HG02763 (cell line): ENCODE results near the gene MCTP1.
"Not testable (repeated sequence)": the region's sequence is repeated elsewhere in the genome, so short reads cannot be mapped to it uniquely, and the experiment has no call there.

Experiments
- ATAC-seq: cut with Tn5 transposase; IDR thresholded peaks from one replicate; pipeline ENCODE4 v1.9.1; 2021; ENCODE audit warnings: mild to moderate bottlenecking, moderate library complexity; ENCODE audit not compliant: unreplicated experiment

The MCTP1 gene

DNA sequence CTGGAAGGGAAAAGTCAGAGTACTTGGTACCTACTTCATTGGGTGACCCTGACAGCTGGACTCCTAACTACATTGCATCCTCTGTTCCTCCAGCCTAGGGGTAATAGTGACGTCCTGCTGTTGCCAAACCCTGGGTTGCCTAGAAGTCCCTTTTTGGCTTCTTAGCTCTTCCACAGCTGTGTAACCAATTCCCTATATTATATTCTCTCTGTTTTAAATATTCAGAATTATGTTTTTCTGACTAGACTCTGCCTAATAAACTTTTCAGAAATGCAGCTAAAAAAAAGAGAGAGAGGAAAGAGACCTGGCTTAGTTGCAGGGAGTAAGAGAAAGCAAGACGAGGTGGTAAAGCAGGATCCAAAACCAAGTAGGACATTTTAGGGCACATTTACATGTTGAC is 28.4 kb downstream of the MCTP1 start:
- no peak for ATAC-seq

DNA sequence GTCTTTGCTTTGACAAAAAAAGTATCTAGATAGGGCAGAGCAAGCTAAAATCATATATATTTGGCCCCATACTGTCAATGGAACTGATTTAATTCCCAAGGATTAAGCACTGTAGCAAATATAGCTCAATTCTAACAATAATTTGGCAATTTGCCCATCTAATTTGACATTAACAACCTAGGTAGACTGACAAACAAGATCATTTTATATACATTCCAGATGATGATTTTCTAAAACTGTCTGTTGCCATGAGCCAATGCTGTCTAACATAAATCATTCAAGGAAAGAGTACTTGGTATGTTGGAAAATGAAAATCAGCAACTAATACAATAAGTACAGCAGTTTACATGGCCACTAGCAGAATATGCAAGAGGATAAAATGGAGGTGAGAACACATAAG is 32.1 kb downstream of the MCTP1 start:
- ATAC-seq: no peak

DNA sequence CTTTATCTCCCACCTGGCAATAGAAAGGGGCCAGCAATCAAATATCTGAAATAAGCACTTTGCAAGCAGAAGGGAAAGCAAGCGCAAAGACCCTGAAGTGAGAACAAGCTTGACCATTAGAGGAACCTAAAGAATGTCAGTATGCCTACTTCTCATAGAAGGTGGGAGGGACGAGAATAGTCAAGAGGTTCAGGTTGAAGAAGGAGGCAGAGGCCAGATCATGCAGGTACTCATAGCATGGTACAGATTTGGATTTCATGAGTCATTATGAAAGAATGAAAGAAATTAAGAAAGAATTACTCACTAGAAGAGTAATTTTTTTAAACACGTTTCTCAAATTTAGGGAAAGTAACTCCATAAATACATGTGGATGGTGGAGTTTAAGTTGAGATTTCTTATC is 33.7 kb downstream of the MCTP1 start:
- ATAC-seq: no peak

DNA sequence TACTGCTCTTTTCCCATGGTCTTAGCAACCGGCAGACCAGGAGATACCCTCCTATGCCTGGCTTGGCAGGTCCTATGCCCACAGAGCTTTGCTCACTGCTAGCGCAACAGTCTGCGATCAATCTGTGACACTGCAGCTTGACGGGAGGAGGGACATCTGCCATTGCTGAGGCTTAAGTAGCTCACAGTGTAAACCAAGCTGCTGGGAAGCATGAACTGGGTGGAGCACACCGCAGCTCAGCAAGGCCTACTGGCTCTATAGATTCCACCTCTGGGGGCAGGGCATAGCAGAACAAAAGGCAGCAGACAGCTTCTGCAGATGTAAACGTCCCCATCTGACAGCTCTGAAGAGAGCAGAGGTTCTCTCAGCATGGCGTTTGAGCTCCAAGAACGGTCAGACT is 40.4 kb downstream of the MCTP1 start:
- no peak for ATAC-seq

DNA sequence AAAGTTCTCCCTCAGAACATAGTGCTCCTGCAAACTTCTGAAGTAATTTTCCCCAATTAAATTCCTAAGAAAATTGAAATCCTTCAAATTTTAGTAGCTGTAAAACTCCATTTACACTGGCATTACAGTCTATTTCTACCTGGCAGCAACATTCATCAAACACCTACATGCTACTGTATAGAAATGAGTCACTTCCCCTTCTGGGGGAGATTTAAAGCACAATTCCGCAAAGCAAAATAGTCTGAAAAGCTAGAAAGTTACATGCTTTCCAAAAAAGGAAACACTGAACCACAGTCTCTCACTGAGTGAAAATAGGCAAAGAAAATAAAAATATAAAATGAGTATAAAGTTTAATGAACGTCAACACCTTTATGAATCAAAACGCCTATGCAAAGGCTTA is 43.3 kb downstream of the MCTP1 start:
- ATAC-seq: peak; percentile 96

DNA sequence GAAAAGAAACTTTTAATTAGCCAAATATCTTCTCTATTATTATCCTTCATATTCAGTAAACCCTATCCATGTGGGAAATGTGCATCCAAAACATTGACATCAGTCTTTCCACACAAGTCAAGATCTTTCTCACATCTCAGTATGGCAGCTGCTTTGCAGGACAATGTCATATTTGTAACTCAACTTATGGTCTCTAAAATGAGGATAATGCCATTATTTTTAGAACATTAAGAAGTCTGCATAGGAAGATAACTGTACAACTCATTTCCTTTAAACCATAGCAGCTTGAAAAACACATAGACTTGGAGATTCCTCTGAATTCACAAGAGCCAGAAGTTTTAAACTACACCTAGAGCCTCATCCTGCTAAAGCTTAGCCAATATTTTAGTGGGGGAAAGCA is 43.7 kb downstream of the MCTP1 start:
- no peak for ATAC-seq

DNA sequence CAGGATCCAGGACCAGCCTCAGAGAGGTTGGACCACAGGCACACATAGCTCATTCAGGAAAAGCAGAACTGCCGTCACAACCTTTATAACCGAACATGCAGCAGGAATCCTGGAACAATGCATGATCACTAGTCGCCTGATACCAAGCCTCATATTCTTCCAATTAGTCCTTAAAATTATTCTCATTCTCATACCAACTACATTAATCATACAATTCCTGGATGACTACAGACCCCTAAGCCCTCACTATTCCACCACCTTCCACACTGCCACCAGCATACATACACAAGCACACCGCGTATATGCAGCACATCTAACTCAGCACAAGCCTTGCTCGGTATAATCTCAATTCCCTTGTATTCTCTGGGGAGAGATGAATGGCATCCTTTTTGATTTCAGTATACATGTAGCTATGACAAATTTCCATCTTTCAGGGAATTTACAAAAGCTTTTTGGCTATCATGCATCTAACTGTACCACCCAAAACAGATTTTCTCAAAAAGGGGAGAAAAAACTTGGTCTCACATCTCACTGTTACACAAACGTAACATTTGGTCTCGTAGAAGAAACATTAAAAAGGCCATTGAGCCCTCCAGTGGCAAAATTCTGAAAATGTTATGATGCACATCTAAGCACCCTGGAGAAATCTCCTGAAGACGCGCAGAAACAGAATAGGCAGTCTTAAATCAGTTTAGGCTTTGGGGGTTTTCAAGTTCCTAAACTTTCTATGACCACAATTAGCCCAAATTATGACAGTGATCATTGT is 46.2 kb downstream of the MCTP1 start:
- no peak for ATAC-seq

DNA sequence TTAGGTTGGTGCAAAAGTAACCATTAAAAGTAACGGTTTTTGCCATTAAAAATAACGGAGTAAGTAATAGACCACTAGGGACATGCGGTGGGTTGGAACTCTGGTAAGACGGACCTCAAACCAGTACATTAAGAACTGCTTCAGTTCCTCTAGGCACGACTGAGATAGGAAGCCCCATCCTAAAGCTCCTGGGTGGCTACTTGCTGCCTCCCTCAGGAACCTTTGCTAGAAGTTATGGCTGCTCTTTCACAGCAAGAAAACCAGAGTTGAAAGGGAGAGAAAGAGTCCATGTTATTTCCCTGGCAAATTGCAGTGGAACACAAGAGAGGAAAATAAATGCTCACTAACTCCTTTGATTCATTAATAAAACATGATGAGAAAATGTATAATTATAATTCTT is 47.6 kb downstream of the MCTP1 start:
- no peak for ATAC-seq

DNA sequence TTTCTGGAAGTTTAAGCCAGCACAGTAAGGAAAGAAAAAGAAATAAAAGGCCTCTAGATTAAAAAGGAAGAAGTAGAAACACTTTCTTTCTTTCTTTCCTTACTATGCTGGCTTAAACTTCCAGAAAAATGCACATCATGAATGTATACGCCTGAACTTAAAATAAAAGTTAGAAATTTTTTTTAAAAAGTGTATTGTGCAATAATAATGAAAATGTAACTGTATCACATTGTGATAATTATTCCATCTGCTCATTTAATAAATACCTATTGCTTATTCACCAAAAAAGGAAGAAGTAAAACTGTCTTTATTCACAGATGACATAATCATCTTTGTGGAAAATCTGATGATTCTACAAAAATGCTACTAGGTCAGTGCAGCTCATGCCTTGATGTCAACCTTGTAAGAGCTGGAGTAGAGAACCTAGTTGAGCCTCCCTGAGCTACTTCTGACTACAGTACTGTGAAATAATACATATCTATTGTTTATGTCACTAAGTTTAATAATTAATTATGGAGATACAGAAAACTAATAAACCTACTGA is 49.4 kb downstream of the MCTP1 start:
- ATAC-seq: no peak

DNA sequence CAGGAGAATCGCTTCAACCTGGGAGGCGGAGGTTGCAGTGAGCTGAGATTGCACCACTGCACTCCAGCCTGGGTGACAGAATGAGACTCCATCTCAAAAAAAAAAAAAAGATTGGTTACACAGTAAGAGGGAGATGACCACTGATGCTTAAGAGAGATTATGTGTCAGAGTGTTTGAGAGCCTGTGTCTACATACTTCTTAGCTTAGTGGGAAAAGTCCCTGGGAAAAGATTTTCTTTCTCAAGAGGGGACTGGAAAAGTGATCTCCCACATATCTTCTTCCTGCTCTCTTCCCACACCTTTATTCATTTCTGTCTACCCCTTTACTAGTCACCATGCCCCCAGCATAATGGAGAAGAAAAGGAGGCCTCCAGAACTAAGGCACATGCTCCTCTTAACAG is 55.2 kb downstream of the MCTP1 start:
- ATAC-seq: no peak

DNA sequence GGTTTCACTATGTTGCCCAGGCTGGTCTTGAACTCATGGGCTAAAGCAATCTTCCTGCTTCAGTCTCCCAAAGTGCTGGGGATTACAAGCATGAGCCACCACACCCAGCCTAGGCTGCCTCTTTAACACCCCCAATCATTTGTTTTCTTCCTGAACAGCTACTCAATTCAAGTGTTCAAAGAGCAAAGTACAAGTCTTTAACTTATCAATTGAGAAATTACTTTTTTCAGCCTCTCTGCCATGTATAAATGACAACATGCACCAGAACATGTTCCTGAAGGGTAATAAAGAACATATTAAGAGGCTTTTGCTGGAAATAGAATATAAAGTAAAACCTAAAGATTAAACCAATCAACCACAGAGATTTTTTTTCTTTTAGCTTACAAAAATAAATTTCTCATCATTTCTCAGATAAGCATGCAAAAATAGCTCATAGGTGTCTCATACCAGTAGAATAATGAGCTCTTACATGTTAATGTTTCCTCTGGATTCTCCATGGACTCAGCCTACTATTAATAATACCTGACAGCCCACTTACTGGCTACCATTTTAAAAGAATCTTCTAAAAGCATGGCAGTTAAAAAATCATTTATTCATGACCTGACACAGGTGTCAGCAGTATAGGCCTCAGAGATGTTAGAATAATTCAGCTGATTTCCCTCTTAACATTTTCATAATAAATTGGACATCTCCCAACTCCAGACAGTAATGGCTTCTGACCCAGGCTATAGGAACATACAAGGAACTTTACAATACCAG is 60.0 kb downstream of the MCTP1 start:
- no peak for ATAC-seq

DNA sequence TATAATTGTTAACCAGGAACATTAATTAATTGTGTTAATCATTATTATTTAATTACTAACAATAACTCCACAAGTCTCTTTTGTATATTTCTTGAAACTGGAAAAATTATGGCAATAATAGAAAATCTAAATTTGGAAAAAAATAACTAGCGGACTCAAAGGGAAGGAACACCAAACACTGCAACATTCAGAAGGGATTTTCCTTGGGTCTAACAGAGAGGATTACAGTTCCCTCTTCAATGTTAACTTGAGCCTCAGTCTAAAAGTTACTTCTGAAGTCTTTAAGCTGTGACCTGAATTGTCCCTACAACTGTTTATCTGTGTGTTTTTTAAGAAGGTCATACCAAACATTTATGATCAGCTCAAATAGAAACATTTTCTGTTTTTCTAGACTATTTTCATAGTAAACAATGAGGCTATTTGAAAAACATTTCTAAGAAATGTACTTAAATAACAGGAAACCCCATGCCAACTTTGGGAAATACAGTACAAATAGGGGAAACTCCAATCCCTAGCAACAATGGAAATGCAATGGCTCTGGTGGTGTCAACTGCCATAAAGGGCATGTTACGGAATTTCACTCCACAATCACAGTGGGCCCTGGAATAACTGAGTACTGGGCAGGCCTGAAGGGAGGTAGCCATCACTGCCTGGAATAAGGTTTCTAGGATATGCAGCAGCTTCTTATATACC is 61.2 kb downstream of the MCTP1 start:
- no peak for ATAC-seq

DNA sequence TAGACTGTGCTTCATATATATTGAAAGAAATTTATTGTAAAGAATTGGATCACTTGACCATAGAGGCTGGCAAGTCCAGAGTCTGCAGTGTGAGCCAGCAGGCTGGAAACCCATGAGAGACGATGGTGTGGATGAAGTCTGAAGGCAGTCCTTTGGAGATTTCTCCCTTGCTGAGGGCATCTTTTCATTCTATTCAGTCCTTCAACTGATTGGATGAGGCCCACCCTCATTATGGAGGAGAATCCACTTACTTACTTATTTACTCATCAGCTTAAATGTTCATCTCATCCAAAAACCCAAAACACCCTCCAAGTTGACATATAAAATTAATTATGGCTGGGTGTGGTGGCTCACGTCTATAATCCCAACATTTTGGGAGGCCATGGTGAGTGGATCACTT is 62.1 kb downstream of the MCTP1 start:
- no peak for ATAC-seq

DNA sequence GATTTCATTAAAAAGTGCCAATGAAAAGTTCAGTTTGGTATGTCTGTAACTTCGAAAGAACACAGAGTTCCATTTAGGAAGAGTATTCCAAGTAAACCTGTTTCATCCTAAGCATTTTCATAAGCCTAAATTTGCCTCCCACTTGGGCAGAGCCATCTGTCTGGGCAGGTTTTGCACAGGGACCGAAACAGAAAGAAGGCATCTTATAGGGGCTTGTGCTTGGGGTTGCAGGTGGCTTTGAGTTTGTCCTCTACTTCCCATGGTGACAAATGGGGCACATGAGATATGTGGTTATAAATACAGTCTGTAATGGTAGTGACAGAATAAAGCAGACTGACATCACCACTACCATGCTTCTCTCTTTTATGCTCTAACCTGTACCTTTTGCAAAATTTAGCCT is 63.7 kb downstream of the MCTP1 start:
- no peak for ATAC-seq

DNA sequence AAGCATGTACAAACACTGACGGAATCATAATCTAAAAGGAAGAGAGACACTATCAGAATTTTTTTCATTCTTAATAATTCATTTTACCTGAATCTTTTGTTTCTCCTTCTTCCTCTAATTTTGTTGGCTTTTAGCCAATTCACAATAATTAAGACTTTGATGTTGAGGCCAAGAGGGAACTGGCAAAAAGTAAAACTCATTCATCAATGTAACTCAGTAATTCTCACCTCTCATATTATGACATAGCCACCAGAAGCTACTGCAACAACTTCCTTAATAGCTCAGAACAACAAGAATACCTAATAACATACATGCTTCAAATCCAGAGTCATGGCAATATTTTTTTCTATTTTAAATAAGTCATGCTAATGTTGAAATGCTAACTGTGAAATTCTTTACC is 64.5 kb downstream of the MCTP1 start:
- ATAC-seq: no peak

DNA sequence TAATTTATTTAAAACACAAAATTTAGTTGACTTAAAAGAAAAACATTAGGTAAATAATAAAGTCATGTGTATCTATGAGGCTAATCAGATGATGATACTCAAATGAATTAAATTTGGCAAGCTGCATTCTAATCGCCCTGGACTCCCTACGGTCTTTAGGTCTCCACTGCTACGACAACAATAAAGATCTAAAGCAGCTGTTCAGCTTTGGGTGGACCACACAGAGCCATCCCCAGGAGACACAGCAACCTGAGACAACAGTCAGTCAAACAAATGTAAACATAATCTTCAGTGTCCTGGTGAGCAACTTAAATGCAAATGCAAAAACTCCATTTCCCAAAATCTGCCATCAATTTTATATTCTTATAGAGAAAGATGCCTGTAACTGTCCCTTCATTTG is 65.5 kb downstream of the MCTP1 start:
- no peak for ATAC-seq

DNA sequence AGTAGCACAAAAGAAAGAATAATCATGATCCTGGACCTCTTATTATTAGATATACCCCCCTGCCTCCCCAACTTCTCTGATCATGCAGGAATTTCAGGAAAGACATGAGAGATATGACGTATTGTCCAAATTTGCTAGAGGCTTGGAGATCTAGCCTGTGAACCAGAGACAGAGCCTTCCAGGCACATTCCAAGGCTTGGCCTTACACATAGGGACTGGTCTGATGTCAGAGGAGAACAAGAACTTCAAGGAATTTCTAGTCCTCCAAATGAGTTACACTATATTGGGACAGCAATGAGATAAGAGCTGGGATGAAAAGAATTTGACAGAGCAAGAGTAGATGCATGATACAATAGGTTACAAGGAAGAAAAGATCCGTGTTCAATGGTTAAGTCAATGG is 67.0 kb downstream of the MCTP1 start:
- no peak for ATAC-seq

DNA sequence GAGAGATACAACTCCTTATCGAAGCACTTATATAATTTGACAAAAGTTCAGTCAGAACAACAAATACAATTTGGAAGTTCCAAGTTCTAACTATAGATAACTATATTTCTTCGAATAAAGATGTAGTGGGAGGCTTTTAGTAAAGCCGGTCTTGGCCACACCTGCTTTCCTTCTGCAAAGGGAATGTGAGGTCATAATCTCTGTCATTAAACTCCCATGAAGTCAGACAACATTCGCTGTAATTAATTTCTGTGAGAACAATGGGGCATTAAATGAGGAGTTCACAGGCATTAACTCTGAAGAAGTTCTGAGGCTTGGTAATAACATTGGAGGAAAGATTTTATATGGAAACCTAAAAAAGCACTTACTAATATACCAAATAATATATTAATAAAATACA is 67.5 kb downstream of the MCTP1 start:
- no peak for ATAC-seq

DNA sequence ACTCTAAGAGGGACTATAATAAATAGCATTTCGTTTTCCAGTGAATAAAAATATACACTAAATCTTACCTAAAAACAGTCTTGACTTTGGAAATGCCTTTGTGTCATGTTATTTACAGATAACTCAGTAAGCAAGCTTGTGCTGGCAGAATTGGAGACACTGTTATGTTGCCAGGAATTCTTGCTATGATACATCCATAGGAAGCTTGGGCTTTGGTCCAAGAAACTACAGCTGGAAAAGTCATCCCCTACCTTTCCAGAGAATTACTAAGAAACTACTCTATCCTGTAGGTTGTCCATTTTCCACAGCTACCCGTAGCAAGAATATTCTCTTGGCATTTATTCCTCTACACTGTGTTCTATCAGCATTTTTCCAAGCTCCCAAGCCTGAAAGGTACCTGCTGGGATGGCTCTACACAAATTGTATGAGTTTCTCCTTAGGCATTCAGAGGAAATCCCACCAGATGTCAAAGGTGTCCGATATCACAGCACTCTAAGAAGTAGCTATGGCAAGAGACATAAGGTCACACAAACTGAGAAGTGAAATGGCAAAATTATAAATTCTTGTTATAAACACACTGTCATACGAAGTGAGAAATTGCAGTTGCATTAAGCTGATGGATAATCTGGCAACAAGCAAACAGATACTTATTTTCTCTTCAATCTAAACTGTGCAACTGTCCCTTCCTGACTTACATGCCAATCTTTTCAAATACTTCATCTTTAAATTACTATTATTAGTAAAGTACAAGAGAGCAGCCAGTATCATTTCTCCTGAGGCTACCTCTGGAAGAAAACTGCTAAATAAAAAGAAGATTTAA is 68.5 kb downstream of the MCTP1 start:
- ATAC-seq: no peak

DNA sequence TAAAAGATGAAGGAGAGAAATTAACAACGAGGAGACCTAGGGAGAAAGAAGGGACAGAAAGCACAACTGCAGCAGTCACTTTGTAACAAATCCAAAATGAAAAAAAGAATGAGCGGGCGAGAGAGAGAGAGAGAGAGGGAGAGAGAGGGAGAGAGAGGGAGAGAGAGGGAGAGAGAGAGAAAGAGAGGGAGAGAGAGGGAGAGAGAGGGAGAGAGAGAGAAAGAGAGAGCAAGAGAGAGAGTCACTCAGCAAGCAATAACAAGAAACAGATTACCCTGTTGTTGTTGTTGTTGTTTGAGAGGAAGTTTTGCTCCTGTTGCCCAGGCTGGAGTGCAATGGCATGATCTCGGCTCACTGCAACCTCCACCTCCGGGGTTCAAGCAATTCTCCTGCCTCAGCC is 77.1 kb downstream of the MCTP1 start:
- not testable (repeated sequence) for ATAC-seq

DNA sequence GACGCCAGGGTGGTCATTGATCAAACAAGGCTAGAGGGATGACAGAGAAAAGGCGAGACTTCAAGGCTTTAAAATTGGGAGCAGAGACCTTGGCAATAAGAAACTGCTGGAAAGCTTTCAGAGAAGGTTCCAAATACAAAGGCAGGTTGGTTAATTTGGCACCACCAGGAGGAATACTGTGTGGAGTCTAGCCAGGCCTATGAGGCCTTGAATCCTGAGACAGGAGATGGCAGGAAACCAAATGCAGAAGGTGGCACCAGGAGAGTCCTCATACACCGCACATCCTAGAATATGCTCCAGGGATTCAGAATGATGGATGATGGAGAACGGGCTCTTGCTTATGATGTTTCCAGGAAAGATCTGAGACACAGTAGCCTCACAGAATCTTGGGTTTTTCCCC is 90.0 kb downstream of the MCTP1 start:
- ATAC-seq: no peak
